Measurements from ENCODE around the gene SPRY1.

DNA sequence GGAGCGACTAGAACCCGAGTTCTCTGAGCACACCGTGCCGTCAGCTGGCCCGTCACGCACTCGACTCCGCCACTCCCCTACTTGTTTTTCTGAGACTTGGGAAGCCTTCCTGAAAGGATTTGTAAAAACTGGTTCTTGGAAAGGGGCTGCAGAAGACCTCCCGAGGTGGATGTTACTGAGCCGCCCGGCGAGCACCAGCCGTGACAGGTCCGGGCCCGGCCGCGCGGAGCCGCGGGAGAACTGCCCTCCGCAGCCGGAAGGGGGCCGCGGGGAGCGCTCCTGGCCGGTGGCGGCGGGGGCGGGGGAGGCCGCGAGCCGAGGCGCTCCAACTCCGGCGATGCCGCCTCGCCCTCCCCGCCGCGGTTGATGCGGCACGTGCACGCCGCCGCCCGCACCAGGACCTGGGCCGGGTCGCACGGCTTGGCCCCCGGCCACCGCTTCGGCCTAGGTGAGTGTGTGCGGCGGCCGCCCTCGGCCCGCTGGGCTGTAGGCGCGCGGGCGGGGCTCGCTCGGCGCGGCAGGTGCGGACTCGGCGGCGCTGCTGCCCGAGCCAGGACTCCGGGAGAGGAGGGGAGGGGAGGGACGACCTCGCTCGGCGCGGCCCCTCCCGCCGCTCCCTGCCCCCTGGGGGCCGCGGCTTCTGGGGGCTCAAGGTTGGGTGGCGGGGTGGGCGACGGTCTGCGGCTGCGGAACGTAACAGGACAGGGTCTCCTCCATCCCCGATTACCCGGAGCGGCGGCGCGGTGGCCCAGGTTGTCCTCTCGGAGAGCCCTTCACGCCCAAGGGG is 1.7 kb downstream of the SPRY1 start:
- TF ChIP-seq EZH2phosphoT487 (IDR thresholded peaks at IDR 0.05; ENCODE audit: insufficient read depth, low read depth) (no peak), EZH2 (IDR thresholded peaks at IDR 0.05; ENCODE audit: insufficient read depth, poor library complexity, severe bottlenecking) (no peak)

All from GM23248 (cell line).